ENCODE measurements around the gene STK32C.
"Not testable (repeated sequence)": the region's sequence is repeated elsewhere in the genome, so short reads cannot be mapped to it uniquely, and the experiment has no call there.

STK32C gene

DNA sequence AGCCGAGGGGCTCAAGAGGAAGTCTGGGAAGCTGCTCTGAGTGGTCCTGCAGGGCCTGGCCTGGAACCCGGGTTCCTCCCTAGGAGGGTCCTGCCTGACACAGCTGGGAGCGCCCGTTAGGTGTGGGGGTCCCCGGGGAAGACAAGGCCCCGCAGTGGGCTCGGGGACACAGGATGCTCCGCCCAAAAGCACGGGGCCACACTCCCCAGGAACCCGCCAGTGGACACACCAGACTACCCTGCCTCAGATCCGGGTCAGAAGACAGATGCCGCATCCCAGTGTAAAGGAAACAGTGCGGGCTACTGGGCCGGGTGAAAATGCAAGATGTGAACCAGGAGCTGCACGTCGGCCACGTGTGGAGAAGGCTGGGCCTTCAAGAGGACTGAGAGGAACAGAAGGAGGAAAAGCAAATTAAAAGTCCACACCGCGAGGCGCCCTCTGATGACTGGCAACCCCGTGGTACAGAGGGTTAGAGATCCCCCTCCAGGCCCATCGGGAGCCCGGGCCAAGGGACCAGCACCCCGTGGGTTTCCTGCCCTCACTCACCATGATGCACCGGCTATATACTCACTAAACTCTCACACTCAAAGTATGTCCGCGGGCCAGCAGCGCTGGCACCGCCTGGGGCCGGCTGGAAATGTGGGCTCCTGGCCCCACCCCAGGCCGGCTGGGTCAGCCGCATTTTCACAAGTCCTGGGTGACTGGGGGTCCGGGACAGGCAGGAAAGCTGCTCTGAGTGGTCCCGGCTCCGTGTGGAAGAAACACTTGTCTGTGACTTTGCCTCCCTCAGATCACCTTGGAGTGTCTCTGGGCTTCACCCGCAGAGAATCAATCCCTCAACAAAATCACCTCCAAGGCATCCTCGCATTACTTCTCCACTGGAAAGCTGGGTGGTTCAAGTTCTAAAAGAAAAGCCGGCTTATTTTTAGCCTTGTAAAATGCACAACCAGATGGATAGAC, 6.1 kb downstream of the STK32C start:
- DNase-seq (ENCODE audit: low read depth) = no peak

DNA sequence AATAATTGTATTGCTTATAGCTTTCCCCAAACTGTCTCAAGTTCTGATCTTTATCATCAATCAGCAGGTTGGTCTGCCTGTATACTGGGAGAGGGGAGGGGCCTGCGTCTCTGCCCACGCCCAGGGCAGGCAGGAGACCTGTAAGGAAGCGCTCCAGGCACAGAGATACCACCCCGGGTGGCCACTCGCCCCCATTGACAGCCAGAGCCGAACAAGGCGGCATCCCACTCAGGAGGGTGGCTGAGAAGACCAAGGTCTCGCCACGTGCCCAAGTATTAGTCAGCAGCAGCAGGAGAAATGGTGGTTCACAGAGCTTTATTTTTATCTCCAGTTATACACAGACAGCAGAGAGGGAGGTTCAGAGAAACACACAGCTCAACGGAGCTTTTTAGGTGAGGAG, 7.2 kb downstream of the STK32C start:
- DNase-seq (ENCODE audit: low read depth) = no peak

DNA sequence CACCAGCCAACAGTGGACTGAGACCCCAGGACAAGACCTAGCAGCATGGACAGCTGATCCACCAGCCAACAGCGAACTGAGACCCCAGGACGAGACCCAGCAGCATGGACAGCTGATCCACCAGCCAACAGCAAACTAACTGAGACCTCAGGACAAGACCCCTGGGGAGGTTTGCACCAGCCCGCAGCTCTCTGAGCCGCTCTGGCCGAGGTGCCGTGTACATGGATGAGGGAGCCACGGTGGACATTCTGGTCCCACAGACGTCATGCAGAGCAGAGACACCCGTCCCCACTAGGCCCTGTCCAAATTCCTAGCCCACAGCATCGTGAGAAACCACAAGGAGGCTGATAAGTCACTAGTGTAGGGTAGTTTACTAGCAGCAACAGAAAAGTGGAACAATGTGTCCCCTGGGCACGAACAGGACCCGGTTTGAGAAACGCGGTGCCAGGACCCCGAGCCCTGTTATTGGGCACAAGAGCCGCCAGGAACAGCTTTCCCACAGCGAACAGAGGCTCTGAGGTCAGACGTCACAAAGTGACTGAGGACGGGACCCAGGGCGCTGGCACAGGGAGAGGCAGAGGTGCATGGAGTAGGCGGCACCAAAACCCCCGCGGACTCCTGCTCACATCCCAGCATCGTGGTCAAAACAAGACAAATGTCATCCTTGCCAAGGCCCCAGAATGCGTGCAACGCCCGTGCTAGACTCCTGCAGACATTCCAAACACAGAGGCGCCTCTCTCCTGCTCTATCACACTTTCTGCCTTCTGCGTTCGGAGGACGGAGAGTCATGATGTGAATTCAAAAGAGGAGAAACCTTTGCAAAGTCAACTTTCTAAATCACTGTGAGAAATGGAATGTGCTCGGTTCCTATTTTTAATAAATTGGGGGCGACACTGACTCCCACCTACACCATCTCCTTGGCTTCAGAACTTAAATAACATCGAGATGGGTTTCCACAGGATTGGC, 8.1 kb downstream of the STK32C start:
- DNase-seq (ENCODE audit: low read depth) = no peak

DNA sequence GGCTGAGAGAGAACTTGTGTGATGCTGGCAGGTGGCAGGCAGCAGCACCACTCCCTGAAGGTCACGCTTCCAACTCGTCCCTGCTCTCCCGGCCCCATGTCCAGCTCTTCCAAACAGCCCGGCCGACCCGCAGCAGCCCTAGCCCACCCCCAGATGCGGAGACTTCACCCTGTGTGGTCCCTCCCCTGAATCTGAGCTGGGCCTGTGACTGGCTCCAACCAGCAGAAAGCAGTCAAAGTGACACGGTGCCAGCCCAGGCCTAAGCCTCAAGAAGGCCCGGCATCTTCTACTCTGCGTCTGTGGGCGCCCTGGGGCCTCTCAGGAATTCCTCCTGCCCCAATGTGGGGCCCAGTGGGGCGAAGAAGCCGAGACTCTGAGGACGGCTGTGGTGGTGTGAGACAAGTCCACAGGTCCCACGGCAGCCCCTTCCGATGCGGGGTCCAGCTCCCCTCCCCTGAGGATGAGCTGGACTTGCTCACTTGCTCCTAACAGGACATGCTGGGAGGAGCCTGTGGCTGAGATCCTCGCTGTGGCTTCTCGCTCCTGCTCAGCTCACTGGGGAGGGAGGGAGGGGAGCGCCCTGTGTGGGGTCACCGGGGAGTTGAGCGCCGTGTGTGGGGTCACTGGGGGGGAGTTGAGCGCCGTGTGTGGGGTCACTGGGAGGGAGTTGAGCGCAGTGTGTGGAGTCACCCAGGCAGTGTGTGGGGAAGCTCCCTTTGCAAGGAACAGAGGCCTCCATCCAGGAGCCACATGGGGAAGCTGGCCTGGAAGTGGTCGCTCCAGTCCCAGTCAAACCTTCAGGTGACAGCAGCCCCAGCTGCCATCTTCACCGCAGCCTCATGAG, 9.5 kb downstream of the STK32C start:
- no peak for DNase-seq (ENCODE audit: low read depth)

DNA sequence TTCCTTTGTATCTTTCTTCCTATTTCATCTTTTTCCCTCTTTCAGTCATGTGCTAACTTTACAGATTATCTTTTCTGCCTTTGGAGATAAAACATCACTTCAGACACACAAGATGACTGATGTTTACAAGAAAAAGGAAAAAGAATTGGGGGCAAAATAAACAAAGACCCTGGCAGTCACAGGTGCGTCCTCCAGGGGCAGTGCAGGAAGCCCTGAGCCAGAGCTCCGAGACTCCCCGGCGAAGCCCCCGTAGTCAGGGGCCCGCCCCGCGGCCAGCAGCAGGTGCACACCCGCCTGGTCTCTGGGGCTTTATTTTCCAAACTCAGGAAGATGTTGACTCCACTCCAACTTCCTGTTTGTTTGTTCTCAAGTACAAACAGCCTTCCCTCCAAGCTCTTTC, 10.2 kb downstream of the STK32C start:
- no peak for DNase-seq (ENCODE audit: low read depth)

DNA sequence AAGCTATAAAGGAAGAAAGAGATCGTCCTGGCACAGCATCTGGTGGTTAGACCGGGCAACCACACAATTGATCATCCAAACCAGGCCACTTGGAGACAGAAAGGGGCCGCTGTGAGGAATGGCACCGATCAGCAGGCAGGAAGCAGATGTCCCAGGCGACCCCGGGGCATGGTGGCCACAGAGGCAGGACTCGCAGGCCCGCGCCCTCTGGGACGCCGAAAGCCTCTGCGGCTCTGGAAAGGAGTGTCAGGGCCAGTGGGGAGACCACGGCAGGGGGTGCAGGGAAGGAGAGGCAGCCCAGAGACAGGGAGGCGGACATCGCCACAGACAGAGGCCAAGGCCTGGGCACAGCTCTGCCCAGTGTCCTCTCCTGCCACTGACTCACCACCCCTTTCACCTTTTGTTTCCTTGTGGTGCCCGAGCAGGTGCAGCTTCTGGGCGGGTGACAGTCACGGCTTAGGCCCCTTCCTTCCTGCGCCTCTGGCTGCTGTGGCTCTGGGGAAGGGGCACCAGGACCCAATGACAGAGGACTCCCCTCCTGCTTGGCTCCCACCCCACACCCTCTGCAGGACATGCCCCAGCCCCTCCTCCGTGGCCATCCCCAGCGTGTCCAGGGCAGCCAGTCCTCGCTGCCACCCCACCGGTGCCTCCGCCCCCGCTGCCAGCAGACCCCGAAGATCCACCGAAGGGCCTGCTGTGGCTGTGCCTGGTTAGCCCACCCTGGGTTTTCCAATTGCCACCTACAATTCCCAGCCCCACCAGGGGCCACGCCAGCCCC, 10.9 kb downstream of the STK32C start:
- DNase-seq (ENCODE audit: low read depth) = no peak

DNA sequence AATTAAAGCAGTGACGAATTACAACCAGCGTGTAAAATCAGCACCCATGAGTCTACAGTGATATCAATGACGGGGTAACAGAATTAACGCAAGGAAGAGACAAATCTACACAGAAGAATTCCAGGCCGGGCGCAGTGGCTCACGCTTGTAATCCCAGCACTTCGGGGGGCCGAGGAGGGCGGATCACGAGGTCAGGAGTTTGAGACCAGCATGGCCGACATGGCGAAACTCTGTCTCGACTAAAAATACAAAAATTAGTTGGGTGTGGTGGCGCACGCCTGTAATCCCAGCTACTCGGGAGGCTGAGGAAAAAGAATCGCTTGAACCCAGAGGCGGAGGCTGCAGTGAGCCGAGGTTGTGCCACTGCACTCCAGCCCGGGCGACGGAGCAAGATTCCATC, 12.3 kb downstream of the STK32C start:
- not testable (repeated sequence) for DNase-seq (ENCODE audit: low read depth)

DNA sequence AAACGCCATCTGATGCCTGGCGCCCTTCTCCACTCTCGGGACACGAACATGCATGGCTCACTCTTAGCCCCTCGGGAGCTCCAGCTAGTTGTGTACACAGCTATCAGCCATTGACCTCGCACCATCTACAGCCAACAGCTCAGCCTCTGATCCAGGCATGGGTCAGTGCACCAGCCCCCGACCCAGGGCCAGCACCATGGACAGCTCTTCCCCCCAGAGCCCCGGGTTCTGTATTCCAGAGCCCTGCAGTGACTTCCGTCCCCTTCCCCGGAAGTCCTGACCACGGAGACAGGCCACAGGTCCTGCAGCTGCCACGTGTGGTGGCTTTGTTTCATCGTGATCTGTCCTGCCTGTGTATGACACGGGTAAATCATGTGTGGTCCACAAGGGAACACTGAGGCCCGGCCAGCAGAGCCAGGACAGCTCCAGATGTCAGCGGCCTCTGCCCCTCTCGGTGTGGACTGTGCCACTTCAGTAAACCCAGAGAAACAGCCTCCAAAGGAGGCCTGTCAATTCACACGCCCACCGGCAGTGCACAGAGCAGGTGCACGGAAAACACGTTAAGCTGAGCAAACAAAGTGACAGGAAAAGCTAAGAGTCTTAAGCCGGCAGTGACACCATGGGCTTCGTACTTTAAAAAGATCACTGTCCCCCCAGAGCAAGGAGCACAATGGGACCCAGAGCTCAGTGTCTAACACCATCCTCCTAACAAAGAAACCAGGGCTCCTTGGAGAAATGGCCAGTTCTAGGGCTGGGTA, 13.0 kb downstream of the STK32C start:
- no peak for DNase-seq (ENCODE audit: low read depth)

DNA sequence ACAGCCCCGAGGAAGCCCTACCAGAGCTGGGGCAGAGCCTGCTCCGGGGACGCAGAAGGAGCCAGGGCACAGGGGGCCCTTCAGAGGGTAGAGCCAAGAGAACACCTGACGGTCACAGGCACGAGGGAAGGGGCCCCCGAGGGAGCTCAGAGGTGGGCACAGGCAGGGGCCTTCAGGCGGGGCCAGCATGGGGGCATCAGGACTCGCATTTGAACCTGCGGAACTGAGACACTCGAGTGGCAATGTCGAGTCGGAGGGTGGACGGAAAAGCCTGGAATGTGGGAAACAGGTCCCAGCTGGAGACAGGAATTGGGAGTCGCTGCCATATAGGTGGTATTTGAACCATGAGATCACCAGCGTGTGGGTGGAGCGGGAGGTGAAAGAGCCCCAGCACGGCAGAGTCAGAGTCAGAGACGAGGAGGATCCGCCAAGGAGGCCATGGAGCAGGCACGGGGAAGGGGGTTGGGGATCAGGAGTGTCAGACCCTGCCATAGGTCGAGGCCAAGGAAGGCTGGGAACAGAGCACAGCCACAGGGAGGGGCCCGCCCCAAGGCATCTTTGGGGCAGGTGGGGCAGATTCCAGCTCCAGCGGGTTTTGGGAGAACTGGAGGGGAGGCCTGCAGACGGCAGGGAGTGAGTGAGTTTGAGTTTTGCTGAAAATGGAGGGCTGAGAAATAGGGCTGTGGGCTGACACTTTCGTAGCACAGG, 13.8 kb downstream of the STK32C start:
- no peak for DNase-seq (ENCODE audit: low read depth)

DNA sequence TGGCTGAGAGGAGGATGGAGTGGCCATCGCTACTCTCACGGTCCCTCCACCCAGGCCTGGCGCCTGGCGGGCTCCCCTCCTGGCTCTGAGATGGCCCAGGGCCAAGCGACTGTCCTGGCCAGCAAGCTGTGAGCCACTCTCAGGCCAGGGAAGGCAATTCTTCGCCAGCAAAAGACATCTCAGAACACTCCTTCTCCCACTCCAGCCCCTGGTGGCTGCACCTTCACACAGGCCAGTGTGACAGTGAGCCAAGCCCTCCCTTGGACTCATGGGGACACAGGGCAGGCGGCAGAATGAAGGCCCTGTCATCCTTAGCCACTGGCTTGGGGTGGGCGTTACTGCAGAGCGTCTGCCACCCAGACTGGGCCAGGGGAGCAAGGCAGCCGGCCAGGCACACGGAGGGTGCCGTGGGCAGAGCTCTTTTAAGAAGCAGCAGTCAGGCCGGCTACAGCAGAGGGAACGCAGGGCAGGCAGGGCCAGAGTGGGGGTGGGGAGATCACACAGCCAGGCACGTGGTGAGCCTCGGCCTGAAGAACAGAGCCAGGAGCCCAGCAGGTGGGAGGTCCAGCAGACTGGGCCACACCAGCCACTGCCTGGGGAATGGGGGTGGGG, 14.4 kb downstream of the STK32C start:
- no peak for DNase-seq (ENCODE audit: low read depth)

DNA sequence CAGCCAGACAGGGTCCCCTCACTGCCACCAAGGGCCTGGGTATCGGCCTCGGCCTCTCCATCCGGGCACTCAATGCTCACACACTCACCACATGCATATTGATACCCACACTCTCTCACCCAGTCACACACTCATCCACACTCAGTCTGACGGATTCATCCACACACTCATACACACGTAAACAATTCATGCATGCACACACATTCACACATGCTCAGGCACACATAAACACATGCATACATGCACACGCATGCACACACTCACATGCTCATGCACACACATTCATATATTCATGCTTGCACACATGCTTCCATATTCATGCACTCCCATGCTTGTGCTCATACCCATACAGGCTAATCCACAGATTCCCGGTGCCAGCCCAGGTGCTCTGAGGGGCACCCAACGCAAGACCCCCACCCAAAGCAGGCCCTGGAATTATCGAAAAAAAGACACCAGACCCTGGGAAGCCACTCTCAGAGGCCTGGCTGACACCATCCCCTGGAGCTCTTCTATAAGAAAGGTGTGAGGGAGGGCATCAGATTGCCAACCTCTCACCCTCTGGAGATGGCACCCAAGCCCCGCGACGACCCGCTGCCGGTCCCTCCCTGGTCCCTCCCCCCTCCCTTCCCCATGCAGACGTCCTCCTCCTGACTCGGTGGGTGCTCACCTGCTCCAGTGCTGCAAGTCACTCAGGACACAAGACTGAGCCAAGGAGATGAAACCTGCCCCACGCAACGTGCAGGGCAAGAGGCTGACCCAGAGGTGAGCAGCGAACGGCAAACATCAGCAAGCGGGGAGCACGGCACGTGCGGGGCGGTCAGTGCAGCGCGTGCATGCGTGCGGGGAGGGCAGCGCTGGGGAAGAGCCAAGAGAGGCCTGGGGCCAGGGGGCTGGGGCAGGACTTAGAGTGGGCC, 15.2 kb downstream of the STK32C start:
- no peak for DNase-seq (ENCODE audit: low read depth)

DNA sequence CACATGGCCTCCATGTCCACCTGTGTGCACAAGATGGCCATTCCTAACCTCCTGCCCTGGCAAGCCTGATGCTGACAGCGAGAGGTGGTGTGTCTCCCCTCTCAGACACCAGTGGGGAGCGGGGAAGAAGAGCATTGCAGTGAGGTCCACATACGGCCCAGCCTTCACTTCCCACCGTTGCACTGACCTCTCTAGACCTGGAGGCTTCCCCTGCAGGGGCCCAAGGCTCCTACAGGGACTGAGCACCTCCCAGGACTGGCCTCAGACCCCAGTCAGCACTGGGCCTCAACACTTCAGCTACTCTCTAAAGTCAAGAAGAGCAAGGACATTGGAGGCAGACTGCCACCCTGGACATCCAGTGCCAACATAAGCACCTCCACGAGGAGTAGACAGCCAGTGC, 15.9 kb downstream of the STK32C start:
- DNase-seq (ENCODE audit: low read depth) = no peak

DNA sequence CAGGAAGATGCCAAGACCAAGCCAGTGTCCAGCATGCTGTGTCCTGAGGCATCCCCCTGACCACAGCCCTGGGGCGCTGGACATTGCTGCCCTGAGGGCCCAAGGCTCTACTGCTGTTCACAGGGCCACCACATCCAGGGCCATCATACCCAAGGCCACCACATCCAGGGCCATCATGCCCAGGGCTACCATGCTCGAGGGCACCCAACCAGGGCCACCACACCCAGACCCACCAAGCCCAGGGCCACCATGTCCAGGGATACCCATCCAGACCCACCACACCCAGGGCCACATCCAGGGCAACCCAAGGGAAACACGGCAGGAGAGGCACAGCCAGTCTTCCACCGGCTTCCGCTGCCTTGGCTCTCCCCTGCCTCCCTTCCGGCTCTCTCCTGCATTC, 17.1 kb downstream of the STK32C start:
- DNase-seq (ENCODE audit: low read depth) = no peak

DNA sequence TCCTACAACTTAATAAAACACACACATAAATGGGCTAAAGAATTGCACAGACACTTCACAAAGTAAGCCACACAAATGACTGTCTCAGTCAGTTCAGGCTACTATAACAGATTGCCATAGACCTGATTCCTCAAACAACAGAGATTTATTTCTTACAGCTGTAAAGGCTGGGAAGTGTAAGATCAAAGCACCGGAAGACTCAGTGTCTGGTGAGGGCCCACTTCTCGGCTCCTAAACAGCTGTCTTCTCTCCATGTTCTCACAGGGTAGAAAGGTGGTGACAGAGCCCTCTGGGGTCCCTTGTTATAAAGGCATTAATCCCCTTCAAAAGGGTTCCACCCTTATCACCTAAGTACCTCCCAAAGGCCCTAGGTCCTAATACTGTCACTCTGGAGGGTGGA, 18.3 kb downstream of the STK32C start:
- no peak for DNase-seq (ENCODE audit: low read depth)

DNA sequence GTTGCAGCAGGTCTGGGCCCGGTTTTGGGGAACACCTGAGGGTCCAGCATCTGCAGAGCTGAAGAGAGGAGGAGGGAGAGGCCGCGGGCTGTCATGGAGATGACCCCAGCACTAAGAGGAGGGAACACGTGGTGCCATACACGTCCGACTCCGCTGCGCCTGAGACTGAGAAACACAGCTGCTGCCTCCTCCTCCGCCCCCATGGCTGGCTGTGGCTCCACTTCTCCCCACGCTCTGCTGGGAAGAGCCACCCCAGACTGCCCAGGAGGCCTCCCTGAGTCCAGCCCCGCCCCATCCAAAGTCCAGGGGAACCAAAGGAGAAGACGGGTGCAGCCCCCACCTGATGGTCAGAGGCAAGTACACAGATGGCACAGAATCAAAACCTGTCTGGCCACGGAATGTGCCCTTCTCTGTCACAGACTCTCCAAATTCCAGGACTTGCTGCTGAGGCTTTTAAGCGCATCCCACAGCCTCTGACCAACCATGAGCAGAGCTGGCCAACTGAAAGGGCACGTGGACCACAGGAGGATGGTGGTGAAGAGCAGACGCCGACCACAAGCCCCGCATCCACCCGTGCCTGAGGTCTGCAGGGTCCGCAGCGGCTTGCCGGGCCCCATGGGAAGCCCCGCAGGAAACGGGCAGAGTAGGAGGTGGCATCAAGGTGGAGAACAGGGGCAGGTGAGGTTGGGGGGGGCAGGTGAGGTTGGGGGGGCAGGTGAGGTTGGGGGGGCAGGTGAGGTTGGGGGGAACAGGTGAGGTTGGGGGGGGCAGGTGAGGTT, 24.0 kb downstream of the STK32C start:
- no peak for DNase-seq (ENCODE audit: low read depth)

DNA sequence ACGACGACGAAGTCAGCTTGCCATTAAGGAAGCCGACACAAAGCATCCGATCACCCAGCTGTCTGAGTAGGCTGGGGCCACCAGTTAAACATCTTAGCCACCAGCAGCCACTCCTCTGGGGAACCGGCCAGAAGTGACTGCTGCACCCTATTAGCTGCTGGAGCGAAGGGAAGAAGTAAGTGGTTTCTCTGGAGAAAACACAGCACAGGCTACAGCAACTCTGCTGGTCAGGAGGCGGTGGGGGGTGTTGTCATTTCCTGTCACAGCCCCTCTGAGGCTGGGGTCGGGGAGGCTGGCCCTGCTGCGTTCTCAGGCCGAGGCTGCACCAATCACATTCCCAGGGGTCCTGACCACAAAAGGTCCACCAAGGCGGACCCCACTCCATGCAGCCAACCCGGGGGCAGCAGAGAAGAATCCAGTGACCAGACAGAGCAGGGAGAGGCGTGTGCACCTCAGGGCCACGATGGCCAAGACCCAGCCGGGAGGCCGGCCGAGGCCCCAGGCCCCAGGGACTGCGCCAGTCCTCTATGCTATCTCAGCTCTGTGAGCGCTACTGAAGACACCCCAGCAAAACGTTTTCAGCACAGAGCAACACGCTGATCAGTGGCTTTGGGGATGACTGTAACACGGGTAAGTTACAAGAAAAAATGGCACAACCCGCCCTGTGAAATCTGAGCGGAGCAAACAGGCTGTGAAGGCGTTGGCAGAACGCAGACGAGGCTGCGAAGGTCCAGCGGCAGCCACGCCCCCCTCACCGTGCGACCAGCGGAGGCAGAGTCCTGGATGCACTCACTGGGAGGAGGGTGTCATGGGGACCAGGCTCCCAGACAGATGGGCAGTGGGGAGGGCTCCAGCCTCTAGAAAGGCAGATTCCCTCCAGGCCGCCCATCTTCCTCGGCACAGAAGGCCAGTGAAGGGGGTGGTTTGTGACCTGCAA, 24.8 kb downstream of the STK32C start:
- no peak for DNase-seq (ENCODE audit: low read depth)

Measured in T follicular helper cell (primary cell).